ENCODE data around the gene NBEAL2. TPM values are rescaled to one million over a fixed set of nuclear protein-coding genes. Genes with fewer than 3 reads are reported as not detected.
A peak's percentile ranks its signal among the peaks of the same experiment; 100 is the strongest.

NBEAL2 gene
- total RNA-seq, 1 donor from 2014 or later = 14.8 TPM

DNA sequence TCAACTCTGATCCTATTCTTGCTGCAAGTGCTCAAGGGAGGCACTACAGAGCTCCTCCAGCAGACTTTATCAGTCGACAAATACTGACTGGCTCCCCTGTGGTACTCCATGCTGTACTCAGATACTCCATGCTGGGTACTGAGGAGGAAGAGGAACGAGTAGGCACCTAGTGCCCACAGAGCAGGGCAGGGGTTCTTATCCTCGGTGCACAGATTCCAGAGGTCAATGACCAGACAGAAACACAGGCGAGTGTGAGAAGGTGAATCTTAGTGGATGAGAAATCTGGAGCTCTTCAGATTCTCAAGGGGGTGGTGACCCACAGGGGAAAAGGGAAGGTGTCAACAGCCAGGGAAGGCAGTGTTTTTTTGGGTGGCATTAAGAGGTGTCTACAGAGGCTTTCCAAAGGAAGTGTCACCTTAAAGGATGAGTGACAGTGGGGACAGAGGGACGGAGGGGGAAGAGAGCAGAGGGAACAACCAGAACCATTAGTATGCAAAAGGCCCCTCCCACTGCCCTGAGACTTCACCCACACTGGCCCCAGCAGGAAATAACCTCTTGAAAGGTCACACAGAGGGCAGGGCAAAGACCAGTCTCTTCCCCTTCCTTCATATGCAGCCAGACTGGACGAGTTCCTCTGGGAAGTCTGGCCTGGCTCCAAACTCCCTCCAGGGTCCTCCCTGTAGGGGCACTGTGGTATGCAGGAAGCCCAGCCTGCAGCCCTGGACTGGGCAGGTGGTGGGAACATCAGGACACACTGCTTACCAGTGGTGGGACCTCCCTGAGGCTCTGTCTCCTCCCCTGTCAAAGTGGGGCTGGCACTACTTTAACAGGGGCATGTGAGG lies 30.4 kb upstream of the NBEAL2 start:
- Histone ChIP-seq H3K27me3 (ENCODE audit: insufficient read depth, low read length) (no peaks in the 10 kb centered on the region), H3K79me2 (ENCODE audit: insufficient read depth, low read length) (peaks cover 98% of the 10 kb centered on the region), H3K4me1 (ENCODE audit: insufficient read depth, low read length) (peaks cover 33% of the 10 kb centered on the region), H3K27ac (ENCODE audit: low read depth, low read length) (no peak overlapping the region), H3K4me2 (ENCODE audit: low read length) (no peak overlapping the region), H3K4me3 (ENCODE audit: insufficient read depth, low read depth, low read length) (no peak overlapping the region), H3K9me3 (ENCODE audit: insufficient read depth, low read depth, low read length) (no peaks in the 10 kb centered on the region), H2AFZ (ENCODE audit: low read depth, low read length) (no peak overlapping the region), H3K36me3 (ENCODE audit: insufficient read depth, low read length) (no peaks in the 10 kb centered on the region), H4K20me1 (ENCODE audit: insufficient read depth, low read length) (peaks cover 95% of the 10 kb centered on the region), H3K9ac (ENCODE audit: low read length) (no peak overlapping the region)
- FAIRE-seq (no peak), DNase-seq (ENCODE audit: low read depth) (no peak)
- no peaks in the 10 kb centered on the region for H3K9me3 Mint-ChIP-seq (ENCODE audit: unreplicated experiment)
- peaks cover 17% of the 10 kb centered on the region for H3K36me3 Mint-ChIP-seq (ENCODE audit: low read depth, unreplicated experiment)
- H3K27ac Mint-ChIP-seq (ENCODE audit: unreplicated experiment) = no peak overlapping the region
- H3K4me1 Mint-ChIP-seq (ENCODE audit: low read depth, unreplicated experiment) = peaks cover 49% of the 10 kb centered on the region
- H3K27me3 Mint-ChIP-seq (ENCODE audit: low read depth, unreplicated experiment) = no peaks in the 10 kb centered on the region
- no peak overlapping the region for H3K4me3 Mint-ChIP-seq (ENCODE audit: unreplicated experiment)
- TF ChIP-seq, protein P1, sequence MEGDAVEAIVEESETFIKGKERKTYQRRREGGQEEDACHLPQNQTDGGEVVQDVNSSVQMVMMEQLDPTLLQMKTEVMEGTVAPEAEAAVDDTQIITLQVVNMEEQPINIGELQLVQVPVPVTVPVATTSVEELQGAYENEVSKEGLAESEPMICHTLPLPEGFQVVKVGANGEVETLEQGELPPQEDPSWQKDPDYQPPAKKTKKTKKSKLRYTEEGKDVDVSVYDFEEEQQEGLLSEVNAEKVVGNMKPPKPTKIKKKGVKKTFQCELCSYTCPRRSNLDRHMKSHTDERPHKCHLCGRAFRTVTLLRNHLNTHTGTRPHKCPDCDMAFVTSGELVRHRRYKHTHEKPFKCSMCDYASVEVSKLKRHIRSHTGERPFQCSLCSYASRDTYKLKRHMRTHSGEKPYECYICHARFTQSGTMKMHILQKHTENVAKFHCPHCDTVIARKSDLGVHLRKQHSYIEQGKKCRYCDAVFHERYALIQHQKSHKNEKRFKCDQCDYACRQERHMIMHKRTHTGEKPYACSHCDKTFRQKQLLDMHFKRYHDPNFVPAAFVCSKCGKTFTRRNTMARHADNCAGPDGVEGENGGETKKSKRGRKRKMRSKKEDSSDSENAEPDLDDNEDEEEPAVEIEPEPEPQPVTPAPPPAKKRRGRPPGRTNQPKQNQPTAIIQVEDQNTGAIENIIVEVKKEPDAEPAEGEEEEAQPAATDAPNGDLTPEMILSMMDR (IDR thresholded peaks at IDR 0.05; ENCODE audit: insufficient read depth, low read depth, low read length) = no peak
- no peak for TF ChIP-seq EZH2 (IDR thresholded peaks at IDR 0.05; ENCODE audit: insufficient read depth, low read length)

DNA sequence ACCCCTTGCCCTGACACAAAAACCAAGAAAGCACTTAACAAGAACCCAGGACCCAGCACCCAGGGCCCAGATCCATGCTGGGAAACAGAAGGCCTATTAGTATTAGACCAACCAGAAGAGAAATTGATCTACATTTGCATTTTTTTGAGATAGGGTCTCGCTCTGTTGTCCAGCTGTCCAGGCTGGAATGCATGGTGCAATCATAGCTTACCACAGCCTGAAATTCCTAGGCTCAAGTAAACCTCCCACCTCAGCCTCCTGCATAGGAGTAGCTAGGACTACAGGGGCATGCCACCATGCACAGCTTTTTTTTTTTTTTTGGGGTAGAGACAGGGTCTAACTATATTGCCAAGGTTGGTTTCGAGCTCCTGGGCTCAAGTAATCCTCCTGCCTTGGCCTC lies 29.3 kb upstream of the NBEAL2 start:
- Histone ChIP-seq H3K9me3 (ENCODE audit: insufficient read depth, low read depth, low read length) (no peaks in the 10 kb centered on the region), H3K79me2 (ENCODE audit: insufficient read depth, low read length) (peaks cover 98% of the 10 kb centered on the region), H3K36me3 (ENCODE audit: insufficient read depth, low read length) (no peaks in the 10 kb centered on the region), H3K9ac (ENCODE audit: low read length) (no peak overlapping the region), H2AFZ (ENCODE audit: low read depth, low read length) (no peak overlapping the region), H3K27me3 (ENCODE audit: insufficient read depth, low read length) (no peaks in the 10 kb centered on the region), H3K4me1 (ENCODE audit: insufficient read depth, low read length) (peaks cover 29% of the 10 kb centered on the region), H3K4me3 (ENCODE audit: insufficient read depth, low read depth, low read length) (no peak overlapping the region), H3K4me2 (ENCODE audit: low read length) (no peak overlapping the region), H3K27ac (ENCODE audit: low read depth, low read length) (no peak overlapping the region), H4K20me1 (ENCODE audit: insufficient read depth, low read length) (peaks cover 95% of the 10 kb centered on the region)
- TF ChIP-seq, protein P1 (IDR thresholded peaks at IDR 0.05; ENCODE audit: insufficient read depth, low read depth, low read length) = no peak
- no peak for TF ChIP-seq EZH2 (IDR thresholded peaks at IDR 0.05; ENCODE audit: insufficient read depth, low read length)
- no peak for DNase-seq (ENCODE audit: low read depth)
- Mint-ChIP-seq H3K27me3 (ENCODE audit: low read depth, unreplicated experiment) (no peaks in the 10 kb centered on the region), H3K4me1 (ENCODE audit: low read depth, unreplicated experiment) (peaks cover 47% of the 10 kb centered on the region), H3K4me3 (ENCODE audit: unreplicated experiment) (peak overlapping the region; percentile 50), H3K9me3 (ENCODE audit: unreplicated experiment) (no peaks in the 10 kb centered on the region), H3K36me3 (ENCODE audit: low read depth, unreplicated experiment) (peaks cover 21% of the 10 kb centered on the region), H3K27ac (ENCODE audit: unreplicated experiment) (no peak overlapping the region)
- FAIRE-seq = no peak

Data from astrocyte (in vitro differentiated cells and primary cell).